GM19043 (cell line): ENCODE results near the gene ITGAL.
"Not testable (repeated sequence)": the region's sequence is repeated elsewhere in the genome, so short reads cannot be mapped to it uniquely, and the experiment has no call there.

Experiments
- ATAC-seq: cut with Tn5 transposase; IDR thresholded peaks from one replicate; pipeline ENCODE4 v1.9.1; 2021; ENCODE audit warnings: low read depth; ENCODE audit not compliant: unreplicated experiment

Gene ITGAL

DNA sequence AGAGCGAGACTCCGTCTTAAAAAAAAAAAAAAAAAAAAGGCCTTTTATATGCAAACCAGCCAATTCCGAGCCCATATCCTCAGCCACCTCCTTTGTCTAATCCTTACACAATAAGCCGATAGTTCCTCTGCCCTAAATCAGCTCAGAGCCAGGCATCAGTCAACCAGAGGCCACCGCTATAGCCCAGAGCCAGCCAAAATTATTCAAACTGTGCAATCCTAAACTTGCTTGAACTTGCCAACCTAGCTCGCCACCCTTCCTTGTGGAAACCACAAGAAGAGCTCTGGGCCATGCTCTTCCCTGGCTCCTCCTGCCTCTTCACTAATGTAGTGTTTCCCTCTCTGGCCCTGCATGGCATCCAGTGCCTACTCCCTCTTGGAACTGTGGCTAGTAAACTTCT lies 17.7 kb downstream of the ITGAL start:
- no peak for ATAC-seq

DNA sequence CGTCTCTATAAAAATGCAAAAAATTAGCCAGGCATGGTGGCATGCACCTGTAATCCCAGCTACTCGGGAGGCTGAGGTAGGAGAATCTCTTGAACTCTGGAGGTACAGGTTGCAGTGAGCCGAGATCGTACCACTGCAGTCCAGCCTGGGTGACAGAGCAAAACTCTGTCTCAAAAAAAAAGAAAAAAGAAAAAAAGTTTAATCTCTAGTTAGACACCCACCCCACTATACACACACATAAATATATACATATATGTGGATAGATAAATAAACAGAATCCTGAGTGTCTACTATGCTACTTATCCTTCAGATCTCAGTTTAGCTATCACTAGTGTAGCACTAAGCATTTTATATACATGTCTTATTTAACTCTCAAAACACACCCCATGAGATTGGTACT lies 18.7 kb downstream of the ITGAL start:
- no peak for ATAC-seq

DNA sequence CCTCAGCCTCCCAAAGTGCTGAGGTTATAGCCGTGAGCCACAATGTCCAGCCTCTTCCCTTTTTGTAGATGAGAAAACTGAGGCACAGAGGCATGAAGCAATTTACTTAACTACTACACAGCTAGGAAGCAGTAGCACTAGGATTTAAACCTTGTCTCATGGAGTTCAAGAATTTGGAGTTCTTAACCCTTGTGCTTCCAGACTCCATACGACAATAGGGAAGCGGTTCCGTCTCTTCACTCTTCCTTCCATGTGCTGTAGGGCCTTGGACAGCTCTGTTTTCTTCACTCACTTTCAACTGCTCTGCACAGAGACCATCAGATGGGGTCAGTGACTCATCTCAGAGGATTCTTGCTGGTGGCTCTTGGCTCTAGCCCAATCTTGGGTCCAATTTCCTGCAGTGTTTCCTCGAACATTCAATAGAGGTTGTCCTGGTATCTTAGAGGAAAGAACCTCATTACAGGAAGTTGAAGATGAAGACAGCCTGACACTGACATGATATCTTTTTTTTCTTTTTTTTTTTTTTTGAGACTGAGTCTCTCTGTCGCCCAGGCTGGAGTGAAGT lies 19.3 kb downstream of the ITGAL start:
- no peak for ATAC-seq

DNA sequence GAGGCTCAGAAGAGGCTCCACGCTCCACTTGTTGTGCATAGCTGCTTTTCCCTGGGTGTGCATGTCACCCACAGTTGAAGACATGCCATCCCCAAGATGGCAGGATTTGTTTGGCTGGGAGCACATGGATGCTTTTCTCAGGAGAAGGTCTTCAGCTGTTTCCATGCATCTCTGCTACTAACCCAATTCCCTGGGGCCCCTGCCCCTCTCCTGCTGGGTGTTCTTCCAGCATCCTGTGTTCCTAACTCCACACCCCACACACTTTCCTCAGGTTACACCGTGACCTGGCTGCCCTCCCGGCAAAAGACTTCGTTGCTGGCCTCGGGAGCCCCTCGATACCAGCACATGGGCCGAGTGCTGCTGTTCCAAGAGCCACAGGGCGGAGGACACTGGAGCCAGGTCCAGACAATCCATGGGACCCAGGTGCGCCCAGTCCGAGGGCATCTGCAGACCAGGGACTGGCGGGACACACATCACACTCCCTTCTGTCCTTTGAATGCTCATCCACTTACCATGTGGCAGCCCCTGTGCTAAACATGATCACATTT lies 21.5 kb downstream of the ITGAL start:
- no peak for ATAC-seq

DNA sequence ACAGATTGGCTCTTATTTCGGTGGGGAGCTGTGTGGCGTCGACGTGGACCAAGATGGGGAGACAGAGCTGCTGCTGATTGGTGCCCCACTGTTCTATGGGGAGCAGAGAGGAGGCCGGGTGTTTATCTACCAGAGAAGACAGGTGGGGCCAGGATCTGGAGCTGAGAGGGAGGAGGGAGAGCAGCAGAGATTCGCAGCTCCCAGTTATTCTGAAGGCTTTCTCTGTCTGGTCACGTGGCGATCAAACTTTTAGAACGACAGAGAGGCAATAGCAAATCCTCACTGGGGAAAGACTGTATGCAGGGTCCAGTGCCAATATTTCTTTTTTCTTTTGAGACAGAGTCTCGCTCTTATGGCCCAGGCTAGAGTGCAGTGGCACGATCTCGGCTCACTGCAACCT lies 22.2 kb downstream of the ITGAL start:
- ATAC-seq = no peak

DNA sequence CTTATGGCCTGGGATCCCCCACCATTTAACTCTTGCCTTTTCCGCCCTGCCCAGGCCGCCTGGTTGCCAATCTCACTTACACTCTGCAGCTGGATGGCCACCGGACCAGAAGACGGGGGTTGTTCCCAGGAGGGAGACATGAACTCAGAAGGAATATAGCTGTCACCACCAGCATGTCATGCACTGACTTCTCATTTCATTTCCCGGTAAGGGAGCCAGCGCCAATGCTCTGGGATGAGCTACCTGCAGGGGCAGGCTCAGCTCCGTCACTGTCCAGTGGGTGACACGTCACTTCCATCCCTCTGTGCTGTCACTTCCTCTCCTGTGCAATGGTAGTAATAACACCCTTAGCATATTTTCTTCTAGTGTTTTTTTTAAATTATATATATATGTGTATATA lies 26.7 kb downstream of the ITGAL start:
- no peak for ATAC-seq

DNA sequence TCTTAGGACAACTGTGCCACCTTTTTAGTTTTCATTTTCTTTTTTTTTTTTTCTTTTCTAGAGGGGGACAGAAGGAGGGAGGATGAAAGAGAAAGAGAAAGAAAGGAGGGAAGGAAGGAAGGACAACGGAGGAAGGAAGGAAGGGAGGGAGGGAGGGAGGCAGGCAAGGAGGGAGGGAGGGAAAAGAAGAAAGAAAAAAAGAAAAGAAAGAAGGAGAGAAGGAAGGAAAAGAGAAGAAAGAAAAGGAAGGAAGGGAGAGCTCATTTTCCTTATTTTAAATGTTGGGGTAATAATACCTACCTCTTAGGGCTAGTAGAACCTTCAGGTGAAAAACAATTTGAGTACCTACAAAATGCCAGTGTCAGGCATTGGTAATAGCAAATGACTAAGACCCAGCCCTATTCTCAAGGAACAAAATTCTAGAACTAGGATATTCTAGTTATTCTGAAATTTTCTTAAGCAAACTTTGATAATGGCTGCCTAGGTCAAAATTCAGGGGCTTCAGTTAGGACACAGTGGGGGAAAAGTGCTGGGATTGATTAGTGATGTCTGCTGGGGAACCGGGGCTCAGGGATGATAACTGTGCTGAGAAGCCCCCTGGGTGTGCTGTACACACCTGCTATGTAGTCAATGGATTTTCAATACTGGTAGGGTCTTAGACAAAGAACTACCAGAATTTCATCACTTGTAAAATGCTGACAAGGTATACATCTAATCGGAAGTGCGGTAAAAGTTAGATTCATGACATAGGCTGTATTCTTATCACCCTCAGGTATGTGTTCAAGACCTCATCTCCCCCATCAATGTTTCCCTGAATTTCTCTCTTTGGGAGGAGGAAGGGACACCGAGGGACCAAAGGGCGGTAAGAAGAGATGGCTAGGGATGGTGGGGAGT lies 31.1 kb downstream of the ITGAL start:
- no peak for ATAC-seq

DNA sequence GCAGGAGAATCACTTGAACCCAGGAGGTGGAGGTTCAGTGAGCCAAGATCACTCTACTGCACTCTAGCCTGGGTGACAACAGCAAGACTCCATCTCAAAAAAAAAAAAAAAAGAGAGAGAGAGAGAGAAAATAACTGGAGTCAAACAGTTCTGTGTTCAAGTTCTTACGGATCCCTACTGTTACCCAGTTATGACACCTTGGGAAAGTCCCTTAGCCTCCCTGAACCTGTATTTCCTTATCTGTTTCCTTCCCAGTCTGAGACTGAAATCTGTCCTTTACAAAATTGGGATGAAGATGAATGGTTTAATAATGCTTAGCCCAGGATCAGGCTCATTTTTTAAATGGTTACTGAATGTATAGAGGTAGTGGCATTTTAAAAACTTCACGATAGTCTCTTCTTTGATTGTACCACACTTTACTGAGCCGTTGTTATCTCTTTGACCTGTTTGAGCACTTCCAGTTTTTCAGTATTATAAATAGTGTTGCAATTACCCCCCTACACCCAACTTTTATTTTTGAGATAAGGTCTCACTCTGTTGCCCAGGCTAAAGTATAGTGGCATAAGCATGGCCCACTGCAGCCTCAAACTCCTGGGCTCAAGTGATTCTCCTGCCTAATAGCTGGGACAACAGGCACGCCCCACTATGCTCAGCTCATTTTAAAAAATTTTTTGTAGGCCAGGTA lies 36.7 kb downstream of the ITGAL start:
- no peak for ATAC-seq

DNA sequence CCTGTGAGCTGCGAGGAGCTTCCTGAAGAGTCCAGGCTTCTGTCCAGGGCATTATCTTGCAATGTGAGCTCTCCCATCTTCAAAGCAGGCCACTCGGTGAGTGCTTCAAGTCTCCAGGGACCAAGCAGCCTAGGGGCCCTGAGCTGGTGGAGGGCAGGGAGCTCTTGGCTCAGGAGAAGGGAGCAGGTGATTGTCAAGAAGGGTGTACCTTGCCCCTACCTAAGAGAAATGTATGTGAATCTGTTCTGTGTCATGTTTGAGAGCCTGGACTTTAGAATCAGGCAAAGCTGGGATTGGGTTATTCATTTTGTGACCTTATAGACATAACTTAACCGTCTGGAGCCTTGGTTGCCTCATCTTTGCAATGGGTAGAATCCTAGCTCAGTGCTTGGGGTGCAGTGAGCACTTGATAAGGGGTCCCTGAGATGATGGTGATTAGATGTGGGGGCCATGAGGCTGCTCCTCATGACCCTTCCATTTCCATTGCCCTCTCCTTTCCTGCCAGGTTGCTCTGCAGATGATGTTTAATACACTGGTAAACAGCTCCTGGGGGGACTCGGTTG lies 37.9 kb downstream of the ITGAL start:
- no peak for ATAC-seq

DNA sequence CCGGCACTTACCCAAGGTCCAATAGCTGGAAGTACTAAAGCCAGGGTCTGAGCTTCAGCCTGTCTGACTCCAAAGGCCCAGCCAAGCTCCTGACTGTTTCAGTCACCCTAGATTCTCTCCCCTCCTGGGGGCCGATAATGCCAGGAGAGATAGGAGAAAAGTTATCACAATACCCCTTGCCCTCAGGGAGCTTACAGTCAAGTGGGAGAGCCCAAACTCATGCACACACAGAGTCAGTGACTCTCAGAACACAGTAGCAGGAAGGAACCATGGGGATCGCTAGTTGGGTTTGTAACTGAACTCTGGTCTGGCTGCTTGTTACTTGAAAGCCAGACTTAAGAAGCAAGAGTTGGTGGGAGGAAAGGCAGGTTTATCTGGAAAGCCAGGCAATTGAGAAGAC lies 39.0 kb downstream of the ITGAL start:
- no peak for ATAC-seq

DNA sequence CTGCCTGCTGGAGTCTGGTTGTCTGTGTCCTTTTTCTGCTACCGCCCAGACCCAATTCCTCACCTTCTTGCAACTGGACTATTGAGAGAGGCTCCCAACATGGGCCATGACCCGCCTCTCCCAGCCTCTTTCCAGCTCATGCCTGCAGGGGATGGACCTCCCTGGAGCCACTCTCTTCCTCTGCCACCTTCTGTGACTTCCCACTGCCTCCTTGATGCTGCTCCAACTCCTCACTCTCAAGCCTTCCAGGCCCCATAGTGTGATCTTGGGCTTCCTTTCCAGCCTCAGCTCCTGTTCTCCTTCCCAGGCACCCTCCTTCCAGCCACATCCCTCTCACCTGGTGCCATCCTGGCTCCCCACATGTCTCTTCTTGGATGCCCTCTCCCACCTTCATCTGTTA lies 42.7 kb downstream of the ITGAL start:
- ATAC-seq = no peak

DNA sequence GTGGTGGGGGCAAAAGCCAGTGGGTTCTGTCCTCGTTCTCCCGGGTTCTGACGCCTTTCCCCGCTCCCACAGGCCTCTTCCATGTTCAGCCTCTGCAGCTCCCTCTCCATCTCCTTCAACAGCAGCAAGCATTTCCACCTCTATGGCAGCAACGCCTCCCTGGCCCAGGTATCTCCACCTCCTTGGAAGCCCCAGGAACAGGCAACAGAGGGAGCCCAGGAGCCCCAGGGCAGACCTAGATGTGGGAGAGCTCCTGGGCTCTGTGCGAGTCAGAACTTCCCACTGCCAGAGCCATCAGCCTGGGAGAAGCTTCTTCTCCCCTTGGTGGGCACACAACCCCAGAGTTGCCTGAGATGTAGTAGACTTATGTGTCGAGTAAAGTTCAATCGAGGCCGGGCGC lies 46.0 kb downstream of the ITGAL start:
- ATAC-seq = no peak

DNA sequence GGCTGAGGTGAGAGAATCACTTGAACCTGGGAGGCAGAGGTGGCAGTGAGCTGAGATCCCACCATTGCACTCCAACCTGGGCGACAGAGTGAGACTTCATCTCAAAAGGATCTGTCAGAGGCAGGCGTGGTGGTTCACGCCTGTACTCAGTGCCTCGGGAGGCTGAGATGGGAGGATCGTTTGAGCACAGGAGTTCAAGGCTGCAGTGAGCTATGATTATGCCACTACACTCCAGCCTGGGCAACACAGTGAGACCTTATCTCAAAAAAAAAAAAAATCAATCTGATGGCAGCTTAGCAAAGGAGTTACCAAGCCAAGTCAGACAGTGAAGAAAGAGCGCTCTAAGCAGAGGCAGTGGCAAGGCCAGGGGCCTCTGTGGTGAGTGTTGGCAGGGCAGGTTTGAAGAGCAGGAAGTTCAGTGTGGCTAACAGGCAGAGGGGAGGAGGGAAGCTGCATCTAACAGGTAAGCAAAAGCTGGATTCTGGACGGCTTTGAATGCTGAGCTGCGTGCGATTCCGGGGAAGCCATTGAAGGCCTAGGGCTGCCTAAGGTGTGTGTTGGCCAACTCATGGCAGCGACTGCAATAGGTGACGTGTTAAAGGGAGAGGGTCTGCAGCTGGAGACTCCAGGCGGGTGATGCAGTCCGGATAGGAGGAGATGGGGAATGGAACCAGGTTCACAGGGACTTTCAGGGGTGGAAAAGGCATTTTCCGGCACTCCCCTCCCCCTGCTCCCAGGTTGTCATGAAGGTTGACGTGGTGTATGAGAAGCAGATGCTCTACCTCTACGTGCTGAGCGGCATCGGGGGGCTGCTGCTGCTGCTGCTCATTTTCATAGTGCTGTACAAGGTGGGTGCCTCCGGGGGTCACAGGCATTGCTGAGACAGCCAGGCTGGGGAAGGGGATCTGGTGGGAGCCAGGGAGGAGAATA lies 46.8 kb downstream of the ITGAL start:
- ATAC-seq = no peak

DNA sequence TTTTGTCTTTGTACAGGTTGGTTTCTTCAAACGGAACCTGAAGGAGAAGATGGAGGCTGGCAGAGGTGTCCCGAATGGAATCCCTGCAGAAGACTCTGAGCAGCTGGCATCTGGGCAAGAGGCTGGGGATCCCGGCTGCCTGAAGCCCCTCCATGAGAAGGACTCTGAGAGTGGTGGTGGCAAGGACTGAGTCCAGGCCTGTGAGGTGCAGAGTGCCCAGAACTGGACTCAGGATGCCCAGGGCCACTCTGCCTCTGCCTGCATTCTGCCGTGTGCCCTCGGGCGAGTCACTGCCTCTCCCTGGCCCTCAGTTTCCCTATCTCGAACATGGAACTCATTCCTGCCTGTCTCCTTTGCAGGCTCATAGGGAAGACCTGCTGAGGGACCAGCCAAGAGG lies 48.9 kb downstream of the ITGAL start:
- ATAC-seq = no peak

DNA sequence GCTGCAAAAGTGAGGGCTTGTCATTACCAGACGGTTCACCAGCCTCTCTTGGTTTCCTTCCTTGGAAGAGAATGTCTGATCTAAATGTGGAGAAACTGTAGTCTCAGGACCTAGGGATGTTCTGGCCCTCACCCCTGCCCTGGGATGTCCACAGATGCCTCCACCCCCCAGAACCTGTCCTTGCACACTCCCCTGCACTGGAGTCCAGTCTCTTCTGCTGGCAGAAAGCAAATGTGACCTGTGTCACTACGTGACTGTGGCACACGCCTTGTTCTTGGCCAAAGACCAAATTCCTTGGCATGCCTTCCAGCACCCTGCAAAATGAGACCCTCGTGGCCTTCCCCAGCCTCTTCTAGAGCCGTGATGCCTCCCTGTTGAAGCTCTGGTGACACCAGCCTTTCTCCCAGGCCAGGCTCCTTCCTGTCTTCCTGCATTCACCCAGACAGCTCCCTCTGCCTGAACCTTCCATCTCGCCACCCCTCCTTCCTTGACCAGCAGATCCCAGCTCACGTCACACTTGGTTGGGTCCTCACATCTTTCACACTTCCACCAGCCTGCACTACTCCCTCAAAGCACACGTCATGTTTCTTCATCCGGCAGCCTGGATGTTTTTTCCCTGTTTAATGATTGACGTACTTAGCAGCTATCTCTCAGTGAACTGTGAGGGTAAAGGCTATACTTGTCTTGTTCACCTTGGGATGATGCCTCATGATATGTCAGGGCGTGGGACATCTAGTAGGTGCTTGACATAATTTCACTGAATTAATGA lies 49.5 kb downstream of the ITGAL start:
- no peak for ATAC-seq

DNA sequence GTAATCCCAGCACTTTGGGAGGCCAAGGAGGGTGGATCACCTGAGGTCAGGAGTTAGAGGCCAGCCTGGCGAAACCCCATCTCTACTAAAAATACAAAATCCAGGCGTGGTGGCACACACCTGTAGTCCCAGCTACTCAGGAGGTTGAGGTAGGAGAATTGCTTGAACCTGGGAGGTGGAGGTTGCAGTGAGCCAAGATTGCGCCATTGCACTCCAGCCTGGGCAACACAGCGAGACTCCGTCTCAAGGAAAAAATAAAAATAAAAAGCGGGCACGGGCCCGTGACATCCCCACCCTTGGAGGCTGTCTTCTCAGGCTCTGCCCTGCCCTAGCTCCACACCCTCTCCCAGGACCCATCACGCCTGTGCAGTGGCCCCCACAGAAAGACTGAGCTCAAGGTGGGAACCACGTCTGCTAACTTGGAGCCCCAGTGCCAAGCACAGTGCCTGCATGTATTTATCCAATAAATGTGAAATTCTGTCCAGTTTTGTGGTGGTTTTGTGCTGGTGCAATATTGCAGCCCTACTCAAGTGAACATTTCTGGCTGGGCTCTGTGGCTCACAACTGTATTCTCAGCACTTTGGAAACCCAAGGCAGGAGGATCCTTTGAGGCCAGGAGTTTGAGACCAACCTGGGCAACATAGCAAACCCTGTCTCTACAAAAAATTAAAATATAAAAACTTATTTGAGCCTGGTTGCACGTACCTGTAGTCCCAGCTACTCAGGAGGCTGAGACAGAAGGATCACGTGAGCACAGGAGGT lies 50.3 kb downstream of the ITGAL start:
- ATAC-seq = not testable (repeated sequence)

DNA sequence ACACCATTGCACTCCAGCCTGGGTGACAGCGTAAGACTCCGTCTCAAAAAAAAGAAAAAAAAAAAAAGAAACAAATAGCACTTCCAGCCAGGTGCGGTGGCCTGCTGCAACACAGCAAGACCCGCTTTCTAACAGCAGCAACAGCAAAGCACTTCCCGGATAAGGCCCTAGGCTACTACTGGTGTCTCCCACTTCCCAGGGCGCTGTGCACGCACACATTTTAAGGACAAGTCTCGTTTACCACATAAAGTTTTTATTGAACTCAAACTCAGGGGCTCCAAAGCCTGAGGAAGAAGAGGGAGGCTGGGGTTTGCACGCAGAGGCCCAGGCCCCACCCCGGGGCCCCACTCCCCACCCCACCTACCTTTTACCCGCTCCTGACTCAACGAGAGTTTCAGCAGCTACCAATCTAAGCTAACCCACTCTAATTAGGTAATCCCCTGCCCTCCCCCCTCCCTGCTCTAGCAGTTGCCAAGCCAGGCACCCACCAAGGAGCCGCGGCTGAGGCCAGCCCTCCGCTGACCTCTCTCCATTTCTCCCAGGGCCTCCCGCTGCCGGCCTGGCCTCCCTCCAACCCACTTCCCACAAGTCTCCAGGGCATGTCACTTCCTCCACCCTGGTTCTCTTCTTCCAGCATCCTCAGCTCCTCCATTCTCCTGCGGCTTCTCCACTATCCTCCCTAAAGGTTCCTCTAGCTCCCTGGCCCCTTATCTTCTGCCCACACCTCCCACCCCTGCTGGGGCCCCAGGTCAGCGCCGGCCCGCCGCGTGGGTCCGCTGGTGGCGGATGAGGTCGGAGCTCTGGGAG lies 51.4 kb downstream of the ITGAL start:
- no peak for ATAC-seq
